Osteoblast (primary cell): ENCODE results near the gene CCNL2. TPM values are rescaled to one million over a fixed set of nuclear protein-coding genes. Genes with fewer than 3 reads are reported as not detected.
A peak's percentile ranks its signal among the peaks of the same experiment; 100 is the strongest.

Source experiments
- DNase-seq: peaks from one replicate; pipeline ENCODE4 v3.0.0; 2011; ENCODE audit warnings: low spot score, mixed read lengths; ENCODE audit not compliant: insufficient read length; ENCODE audit errors: missing footprints
- H2AFZ ChIP-seq: 2 replicates; pipeline ENCODE4 v1.6.0; 2011; ENCODE audit warnings: mild to moderate bottlenecking, low read length
- H3K27ac ChIP-seq: 2 replicates; pipeline ENCODE4 v1.5.1; 2011; ENCODE audit warnings: mild to moderate bottlenecking, low read depth, low read length, moderate library complexity
- H3K27me3 ChIP-seq: 2 replicates; pipeline ENCODE4 v1.6.0; 2012; ENCODE audit warnings: mild to moderate bottlenecking, control low read depth, inconsistent platforms, low read length, moderate library complexity; ENCODE audit not compliant: insufficient read depth
- H3K36me3 ChIP-seq: 2 replicates; pipeline ENCODE4 v1.5.1; 2011; ENCODE audit warnings: mild to moderate bottlenecking, low read length, control low read depth, moderate library complexity; ENCODE audit not compliant: insufficient read depth
- H3K4me1 ChIP-seq: 2 replicates; pipeline ENCODE4 v1.5.1; 2011; ENCODE audit warnings: mild to moderate bottlenecking, low read length, control low read depth, moderate library complexity; ENCODE audit not compliant: insufficient read depth
- H3K4me2 ChIP-seq: 2 replicates; pipeline ENCODE4 v1.6.0; 2011; ENCODE audit warnings: mild to moderate bottlenecking, low read length; ENCODE audit not compliant: insufficient read depth
- H3K4me3 ChIP-seq: fragments of 200-600 bp; sonication (generic); 3 replicates; pipeline ENCODE4 v1.5.1; 2012; ENCODE audit warnings: mild to moderate bottlenecking, low read length, inconsistent platforms; ENCODE audit not compliant: insufficient read depth
- H3K79me2 ChIP-seq: 2 replicates; pipeline ENCODE4 v1.6.0; 2012; ENCODE audit warnings: mild to moderate bottlenecking, low read length, control low read depth, inconsistent platforms; ENCODE audit not compliant: insufficient read depth
- H3K9me3 ChIP-seq: 2 replicates; pipeline ENCODE4 v1.5.1; 2011; ENCODE audit warnings: low read depth, low read length, control low read depth
- H4K20me1 ChIP-seq: 2 replicates; pipeline ENCODE4 v1.6.0; 2012; ENCODE audit warnings: mild to moderate bottlenecking, low read length, control low read depth; ENCODE audit not compliant: insufficient read depth
- total RNA-seq: library from RNA; depleted of rRNA; stranded (reverse); fragments of >200 nt; gene quantifications from 2 replicates; pipeline ENCODE4 v1.2.3, GENCODE V29; 2012
- TF ChIP-seq, protein P1 (sequence below): IDR thresholded peaks from 2 replicates; pipeline ENCODE4 v1.5.1; 2011; ENCODE audit warnings: mild to moderate bottlenecking, low read depth, low read length, moderate library complexity; ENCODE audit errors: extremely low read depth

The CCNL2 gene
- total RNA-seq, 1 donor = 138 TPM

DNA sequence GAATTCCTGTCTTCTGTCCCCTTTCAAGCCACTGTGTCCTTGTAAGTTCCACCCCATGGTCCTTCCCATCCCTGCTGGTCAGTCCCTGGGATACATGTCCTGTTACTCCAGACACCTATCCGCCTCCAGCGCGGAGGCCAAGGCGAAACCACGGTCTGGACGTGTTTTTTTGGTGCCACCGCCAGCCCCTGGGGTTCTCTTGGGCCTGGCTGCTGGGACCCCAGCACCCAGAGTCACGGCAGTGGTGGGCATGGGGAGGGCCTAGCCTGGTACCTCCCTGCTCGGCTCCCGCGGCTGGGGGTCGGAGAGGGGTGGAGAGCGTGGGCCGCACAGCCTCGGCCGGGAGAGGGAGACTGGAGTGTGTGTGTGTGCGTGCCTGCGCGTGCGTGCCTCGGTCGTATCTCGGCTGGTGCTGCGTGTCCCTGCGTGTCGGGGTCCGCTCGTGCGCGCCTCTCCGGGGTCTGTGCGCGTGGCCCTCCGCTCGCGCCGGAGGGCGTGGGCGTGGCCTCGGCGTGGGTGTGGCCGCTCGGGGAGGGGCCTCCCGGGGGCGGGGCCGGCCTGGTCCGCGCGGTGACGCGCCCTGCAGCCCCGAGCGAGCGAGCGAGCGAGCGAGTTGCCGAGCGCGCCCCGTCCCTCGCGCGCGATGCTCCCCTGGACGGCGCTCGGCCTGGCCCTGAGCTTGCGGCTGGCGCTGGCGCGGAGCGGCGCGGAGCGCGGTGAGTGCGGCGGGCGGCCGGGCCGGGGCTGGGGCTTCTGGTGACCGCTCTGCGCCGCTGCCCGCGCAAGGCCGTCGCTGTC is 36.2 kb upstream of the CCNL2 start, which contains the start of gene VWA1:
TSS of gene VWA1 (plus strand) at position 585 of the 798 bp plus-strand sequence. CDS start at position 644, 59 bp downstream.
- H3K4me3 ChIP-seq = peak within 1 kb of the TSS; percentile 55
- H3K27me3 ChIP-seq = peaks cover 11% of the 10 kb centered on the region
- H3K4me2 ChIP-seq = peak within 1 kb of the TSS; percentile 76
- no peaks in the 10 kb centered on the region for H3K36me3 ChIP-seq
- peaks cover 8% of the 10 kb centered on the region for H3K4me1 ChIP-seq
- peak; percentile 100 for DNase-seq
- H4K20me1 ChIP-seq = no peaks in the 10 kb centered on the region
- H2AFZ ChIP-seq = no peak within 1 kb of the TSS
- H3K27ac ChIP-seq = no peak within 1 kb of the TSS
- H3K9me3 ChIP-seq = no peaks in the 10 kb centered on the region
- no peaks in the 10 kb centered on the region for H3K79me2 ChIP-seq
- TF ChIP-seq, protein P1, sequence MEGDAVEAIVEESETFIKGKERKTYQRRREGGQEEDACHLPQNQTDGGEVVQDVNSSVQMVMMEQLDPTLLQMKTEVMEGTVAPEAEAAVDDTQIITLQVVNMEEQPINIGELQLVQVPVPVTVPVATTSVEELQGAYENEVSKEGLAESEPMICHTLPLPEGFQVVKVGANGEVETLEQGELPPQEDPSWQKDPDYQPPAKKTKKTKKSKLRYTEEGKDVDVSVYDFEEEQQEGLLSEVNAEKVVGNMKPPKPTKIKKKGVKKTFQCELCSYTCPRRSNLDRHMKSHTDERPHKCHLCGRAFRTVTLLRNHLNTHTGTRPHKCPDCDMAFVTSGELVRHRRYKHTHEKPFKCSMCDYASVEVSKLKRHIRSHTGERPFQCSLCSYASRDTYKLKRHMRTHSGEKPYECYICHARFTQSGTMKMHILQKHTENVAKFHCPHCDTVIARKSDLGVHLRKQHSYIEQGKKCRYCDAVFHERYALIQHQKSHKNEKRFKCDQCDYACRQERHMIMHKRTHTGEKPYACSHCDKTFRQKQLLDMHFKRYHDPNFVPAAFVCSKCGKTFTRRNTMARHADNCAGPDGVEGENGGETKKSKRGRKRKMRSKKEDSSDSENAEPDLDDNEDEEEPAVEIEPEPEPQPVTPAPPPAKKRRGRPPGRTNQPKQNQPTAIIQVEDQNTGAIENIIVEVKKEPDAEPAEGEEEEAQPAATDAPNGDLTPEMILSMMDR = no peak

DNA sequence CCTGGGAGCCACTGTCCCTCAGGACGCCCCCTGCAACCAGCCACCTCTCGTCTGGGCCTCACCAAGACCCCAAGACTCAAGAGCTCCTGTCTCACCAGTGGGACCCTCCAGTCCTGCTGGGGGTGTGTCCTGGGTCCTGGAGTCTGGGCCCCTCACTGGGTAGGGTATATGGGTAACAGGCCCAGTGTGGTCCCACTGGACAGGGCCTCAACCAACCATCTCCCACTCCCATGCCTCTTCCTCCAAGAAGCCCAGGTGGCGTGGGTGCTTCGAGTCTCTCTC is 35.6 kb upstream of the CCNL2 start:
- Histone ChIP-seq H2AFZ (no peak overlapping the region), H3K4me2 (peak overlapping the region; percentile 76), H3K36me3 (no peaks in the 10 kb centered on the region), H3K27me3 (peaks cover 11% of the 10 kb centered on the region), H3K4me3 (no peak overlapping the region), H3K27ac (no peak overlapping the region), H3K9me3 (no peaks in the 10 kb centered on the region), H4K20me1 (no peaks in the 10 kb centered on the region), H3K4me1 (peaks cover 13% of the 10 kb centered on the region), H3K79me2 (no peaks in the 10 kb centered on the region)
- TF ChIP-seq, protein P1 = no peak
- DNase-seq = no peak

DNA sequence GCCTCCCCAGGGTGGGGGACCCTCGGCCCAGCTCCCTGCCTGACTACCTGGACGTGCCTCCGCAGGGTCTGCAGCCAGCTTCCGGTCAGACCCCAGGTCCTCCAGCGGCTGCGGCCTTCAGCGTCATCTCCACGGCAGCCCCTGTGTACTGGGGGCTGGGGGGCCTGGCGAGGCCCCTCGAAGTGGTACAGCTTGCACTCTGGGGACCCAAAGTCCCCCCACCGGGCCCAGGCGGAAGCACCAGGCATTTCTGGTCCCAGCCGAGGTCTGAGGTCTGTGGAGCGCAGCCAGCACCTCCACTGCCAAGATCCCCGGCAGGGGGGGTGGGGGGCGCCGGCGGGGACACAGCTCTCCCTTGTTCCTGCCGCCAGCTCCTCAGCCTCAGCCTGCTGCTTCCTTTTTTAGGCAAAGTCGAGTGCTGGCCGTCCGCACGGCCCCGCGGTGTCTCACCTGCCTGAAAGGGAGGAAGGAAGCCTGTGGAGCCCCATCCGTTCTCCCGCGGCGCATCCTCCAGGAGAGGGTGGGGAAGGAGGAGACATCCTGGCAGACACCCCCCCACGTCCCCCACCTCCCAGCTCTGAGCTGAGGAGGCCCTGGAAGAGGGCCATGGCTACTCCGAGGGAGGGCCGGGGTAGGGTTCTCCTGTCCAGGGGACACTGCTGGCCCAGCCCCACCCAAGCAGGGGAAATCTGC is 35.1 kb upstream of the CCNL2 start:
- peak; percentile 89 for DNase-seq
- Histone ChIP-seq H3K9me3 (no peaks in the 10 kb centered on the region), H3K36me3 (no peaks in the 10 kb centered on the region), H3K79me2 (no peaks in the 10 kb centered on the region), H3K27me3 (peaks cover 11% of the 10 kb centered on the region), H3K4me2 (no peak overlapping the region), H2AFZ (no peak overlapping the region), H3K4me1 (peaks cover 13% of the 10 kb centered on the region), H3K4me3 (no peak overlapping the region), H4K20me1 (no peaks in the 10 kb centered on the region), H3K27ac (no peak overlapping the region)
- TF ChIP-seq, protein P1 = no peak

DNA sequence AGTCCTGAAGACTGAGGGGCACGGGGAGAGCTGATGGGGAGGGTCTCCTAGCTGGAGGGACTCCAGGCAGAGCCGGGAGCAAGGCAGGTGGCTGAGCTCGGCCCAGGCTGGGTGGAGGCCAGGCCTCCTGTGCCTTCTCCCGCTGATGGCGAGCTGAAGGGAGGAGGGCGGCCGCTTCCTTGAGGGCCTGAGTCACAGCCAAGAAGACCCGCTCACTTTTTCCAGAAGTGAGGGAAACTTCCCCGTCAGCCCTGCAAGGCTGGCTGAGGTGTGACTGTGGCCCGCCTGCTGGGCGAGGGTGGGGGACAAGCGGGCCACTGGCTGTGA is 34.6 kb upstream of the CCNL2 start:
- Histone ChIP-seq H3K4me2 (no peak overlapping the region), H3K27me3 (peaks cover 11% of the 10 kb centered on the region), H3K79me2 (no peaks in the 10 kb centered on the region), H3K4me1 (peaks cover 13% of the 10 kb centered on the region), H3K4me3 (no peak overlapping the region), H3K36me3 (no peaks in the 10 kb centered on the region), H3K27ac (no peak overlapping the region), H3K9me3 (no peaks in the 10 kb centered on the region), H2AFZ (no peak overlapping the region), H4K20me1 (no peaks in the 10 kb centered on the region)
- peak; percentile 95 for DNase-seq
- TF ChIP-seq, protein P1 = no peak
